Stimulated activated CD8-positive, alpha-beta memory T cell treated with anti-CD3 and anti-CD28 coated beads, Interleukin-7, amount 100 ng/mL, for 1 hour (primary cell): Measurements from ENCODE around the gene LRRC36.

ENCODE experiments used
- DNase-seq, 2 donors: peaks; one replicate each; pipeline ENCODE4 v3.0.0-alpha.2; 2020; ENCODE audit warnings: low read depth in 2 of 2

LRRC36 gene

GRCh38 chr16:67294938-67295361 lies 31.7 kb upstream of the LRRC36 start:
- DNase-seq = no peak

DNA sequence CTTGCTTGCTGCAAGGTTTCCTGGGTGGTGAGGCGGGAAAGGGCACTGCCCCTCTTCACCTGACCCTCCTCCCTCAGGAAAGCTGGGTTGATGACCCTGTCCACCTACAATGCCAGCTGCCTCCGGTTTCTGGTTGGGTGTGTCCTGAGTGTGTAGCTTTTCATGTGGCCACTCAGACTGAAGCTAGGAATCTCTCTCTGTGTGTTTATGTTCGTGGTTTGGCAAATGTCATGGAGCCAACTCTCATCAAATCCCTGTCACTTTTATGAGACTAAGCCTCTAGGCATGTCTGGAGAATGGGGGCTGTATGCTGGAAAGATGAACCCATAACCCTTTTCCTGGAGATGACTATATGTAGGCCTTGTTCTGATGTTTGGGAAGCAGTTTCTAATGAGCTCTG lies 30.2 kb upstream of the LRRC36 start:
- no peak for DNase-seq

DNA sequence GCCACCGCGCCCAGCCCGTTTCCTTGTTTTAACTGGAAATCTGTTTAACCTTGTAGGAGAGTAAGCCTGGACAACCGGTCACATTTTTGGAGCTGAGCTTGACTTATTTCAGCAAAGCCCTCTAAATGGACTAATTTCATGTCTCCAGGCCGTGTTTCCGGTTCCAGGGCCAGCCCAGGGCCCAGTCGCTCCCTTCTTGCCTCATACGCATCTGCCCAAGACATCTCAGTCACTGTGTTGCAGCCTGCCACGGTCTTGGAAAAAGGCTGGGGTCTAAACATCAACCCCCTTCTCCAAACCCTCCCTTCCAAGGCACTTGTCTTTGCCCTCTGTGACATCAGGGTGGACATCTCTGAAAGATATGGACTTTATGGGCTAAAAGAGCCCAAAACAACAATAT lies 28.3 kb upstream of the LRRC36 start:
- DNase-seq = no peak

DNA sequence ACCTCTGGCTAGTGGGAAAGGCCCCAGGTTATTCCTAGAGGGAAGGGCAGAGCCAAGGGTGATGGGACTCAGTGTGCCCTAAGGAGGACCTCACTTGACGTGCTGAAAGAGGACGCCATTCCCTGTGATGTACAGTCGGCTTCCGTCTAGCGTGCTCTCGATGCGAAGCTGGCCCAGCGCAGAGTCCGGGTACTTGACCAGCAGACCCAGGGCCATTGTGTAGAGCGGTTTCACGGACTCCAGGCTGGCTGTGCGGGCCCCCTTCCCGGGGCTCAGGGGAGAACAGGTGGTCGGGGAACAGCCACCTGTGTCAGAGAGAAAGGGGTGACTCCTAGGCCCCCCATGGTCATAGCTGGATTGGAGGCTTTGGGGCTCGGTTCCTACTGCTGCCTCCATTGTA lies 27.3 kb upstream of the LRRC36 start:
- DNase-seq = no peak

DNA sequence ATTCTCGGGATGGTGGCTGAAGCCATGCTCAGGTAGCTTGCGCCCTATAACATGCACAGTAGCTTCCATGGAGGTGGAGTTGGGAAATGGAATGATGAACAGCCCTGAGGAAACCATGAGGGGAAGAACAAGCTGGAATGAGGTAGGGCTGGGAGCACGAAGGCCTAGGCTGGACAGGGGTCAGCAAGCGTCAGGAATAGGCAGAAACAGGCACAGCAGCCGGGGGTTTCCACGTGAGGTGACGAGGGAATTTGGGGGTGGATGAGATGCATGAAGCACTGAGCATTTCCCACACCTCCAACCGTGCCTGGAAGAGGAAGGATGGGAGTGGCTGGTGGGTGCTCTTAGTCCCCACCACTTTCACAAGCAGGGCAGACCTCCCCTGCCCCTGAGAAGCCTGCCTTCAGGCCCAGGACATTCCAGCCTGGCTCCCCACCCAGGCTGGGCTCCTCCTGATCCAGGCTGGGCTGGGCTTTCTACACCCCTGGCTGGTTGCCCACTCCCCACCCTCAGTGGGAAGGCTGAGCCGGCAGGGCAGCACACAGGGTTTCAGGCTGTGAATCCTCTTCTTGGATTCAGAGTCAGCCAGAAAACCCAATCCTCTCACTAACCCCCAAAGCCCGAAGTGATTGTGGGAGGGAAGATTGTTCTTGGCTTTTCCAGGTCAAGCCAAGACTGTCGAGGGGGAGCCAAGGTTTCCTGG lies 25.4 kb upstream of the LRRC36 start:
- DNase-seq = no peak

- no peak for DNase-seq
Measured at GRCh38 chr16:67302076-67302475, 24.5 kb upstream of the LRRC36 start.

GRCh38 chr16:67302970-67303369 lies 23.6 kb upstream of the LRRC36 start:
- no peak for DNase-seq

GRCh38 chr16:67304020-67304419 lies 22.6 kb upstream of the LRRC36 start:
- no peak for DNase-seq

DNA sequence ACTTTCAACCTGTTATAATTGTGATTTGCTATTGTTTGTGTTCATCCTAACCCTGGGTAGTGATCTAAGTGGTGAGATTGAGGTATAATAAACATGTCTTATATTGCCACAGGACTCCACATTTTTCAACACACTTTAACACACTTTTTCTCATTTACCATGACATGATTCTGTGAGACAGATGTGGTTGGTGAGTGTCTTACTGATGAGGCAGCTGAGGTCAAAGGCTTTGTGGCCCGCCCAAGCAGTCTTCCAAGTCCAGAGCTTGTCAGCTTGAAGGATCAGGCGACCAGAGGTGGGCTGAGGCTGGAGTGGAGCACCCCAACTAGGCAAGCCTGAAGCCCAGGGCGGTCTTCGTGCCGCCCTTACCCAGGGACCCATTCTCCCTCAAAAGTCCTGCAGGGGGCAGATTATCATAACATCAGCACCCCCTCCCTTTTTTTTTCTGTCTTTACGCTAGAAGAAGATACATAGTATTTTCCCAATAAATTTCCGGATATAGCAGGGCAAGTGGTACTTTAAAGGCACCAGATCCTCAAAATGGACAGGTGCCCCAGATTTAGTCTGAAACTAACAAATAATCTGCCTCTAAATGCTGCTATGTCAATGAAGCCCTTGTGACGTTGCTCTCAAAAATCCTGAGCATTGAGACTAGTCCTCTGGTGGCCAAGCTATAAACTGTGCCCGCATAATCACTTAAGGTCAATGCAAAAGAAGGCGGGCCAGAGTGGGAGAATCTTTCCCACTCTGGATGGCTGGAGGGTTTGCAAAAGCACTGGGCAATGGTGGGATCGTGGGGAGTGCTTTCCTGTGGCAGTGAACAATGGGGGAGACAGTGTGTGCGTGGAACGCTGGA lies 21.2 kb upstream of the LRRC36 start:
- DNase-seq = no peak

DNA sequence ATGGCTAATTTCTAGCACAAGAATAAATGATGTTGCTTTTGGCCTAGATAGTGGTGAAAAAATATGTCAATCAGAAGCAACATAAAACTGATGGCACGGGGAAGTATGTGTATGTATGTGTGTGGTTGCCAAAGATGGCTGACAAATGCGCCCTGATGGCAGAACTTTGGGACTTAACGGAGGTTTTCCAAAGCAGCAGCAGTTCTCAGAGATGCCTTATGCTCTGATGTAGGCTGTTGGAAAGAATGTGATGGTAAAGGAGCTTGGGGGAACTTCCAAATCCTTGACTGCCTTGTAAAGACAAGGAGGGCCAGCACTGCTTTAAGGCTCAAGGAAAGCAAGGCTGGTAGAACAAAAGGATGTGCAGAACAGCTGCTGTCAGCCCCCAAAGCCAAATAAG lies 16.1 kb upstream of the LRRC36 start:
- no peak for DNase-seq

DNA sequence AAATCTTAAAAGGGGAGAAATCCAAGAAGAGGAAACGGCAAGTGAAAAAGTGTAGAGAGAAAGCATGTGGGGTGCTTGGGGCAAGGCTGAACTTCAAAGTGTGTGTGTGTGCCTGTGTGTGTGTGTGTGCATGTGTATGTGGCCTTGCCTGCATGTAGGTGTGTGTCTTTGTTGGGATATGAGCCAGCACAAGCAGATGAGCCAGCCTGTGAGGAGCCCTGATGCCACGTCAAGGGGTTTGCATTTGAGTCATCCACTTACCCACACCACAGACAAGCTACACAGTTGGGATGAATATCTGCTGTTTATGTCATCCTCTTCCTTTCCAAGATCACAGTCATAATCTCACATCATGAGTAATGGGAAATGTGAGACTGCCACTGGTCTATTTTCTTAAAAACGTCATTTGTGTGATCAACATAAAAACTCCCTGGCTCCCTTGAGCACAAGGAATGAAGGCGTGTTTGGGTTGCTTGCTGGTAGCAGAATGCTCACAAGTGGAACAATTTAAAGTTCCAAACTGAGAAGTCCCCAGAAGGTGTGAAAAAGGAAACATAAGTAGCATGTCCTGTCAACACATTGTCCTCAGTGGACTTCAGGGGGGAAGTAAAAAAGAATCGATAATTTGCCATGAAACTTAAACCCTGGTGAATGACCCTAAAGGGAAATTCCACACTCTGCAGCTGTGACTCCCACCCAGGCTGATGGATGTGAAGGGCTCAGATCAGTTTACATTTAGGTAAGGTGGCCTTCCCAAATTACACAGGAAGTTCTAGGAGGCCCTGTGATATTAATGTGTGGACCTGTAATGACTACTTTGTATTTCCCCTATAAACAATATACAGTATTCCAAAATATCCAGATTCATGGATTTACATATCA lies 14.8 kb upstream of the LRRC36 start:
- no peak for DNase-seq

DNA sequence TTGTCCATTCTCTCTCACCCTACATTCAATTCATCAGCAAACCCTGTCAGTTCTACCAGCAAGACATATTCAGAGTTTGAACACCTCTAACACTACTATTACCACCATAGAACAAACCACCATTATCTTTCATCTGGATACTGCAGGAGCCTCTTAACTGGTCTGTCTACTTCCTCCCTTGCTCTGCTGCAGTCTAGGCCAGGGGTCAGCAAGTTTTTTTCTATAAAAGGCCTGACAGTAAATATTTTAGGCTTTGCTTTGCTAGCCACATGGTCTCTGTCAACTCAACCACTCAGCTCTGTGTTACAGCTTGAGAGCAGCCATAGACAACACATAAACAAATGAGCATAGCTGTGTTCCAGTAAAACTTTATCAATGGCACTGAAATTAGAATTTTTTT lies 13.9 kb upstream of the LRRC36 start:
- DNase-seq = no peak

DNA sequence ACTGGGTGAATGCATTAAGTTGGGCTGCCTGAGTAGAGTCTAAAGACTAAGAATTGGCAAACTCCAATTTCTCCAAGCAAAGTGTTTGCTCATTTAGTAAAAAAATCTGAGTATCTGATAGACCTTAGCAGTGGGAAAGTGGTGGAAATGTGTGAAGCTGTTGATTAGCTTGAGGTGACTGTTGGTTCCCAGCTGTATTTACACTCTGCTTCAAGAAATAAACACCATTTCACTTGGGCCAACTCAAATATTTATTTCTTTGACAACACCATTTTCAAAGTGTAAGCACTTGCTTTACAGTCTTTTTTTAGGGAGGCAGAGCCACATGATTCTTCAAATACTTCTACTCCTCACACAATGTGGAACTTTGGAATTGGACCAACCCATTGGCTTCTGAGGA lies 8.8 kb upstream of the LRRC36 start:
- DNase-seq = no peak

DNA sequence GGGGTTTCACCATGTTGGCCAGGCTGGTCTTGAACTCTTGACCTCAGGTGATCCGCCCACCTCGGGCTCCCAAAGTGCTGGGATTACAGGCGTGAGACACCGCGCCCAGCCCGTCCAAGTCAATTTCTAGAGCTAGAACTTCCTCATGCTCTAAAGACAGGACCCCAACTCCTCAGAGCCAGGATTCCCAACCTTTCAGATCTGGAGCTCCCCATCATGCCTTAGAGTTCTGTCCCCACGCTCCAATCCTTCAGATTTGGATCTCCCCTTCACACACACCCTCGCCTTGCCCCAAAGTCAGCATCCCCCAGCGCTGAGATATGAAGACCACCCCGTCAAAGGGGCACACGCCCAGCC lies 522 bp upstream of the LRRC36 start:
- no peak for DNase-seq

DNA sequence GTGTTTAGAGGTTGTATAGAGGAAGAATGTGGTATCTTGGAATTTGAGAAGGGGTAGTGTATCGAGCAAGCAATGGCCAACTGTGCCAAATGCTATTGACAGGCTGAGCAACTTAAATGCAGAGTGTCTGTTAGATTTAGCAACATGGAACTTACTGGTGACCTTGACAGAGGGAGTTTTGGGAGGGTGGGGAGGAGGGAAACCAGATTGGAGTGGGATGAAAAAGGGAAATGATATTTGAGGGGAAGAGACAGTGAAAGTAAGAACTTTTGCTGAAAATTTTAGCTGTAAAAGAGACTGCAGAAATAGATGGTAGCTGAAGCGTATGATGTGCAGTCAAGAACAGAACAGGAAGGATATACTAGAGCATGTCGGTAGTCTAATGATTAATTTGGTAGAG lies 1.1 kb downstream of the LRRC36 start:
- no peak for DNase-seq

DNA sequence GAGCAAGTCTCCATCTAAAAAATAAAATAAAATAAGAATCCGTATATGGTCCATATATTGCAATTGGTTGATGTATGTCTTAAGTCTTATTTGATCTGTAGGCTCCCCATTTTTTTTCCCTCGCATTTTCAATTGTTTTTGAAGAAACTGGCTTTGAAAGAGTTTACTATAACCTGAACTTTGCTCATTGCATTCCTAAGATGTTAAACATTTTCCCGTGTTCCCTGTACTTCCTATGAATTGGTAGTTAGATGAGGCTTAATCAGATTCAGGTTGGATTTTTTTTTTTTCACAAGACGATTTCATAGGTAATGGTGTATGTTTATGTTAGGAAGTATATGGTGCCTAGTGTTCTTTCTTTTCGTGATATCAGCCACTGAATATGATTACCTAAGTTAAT lies 3.3 kb downstream of the LRRC36 start:
- no peak for DNase-seq

GRCh38 chr16:67333315-67333714 lies 6.7 kb downstream of the LRRC36 start:
- DNase-seq = no peak

DNA sequence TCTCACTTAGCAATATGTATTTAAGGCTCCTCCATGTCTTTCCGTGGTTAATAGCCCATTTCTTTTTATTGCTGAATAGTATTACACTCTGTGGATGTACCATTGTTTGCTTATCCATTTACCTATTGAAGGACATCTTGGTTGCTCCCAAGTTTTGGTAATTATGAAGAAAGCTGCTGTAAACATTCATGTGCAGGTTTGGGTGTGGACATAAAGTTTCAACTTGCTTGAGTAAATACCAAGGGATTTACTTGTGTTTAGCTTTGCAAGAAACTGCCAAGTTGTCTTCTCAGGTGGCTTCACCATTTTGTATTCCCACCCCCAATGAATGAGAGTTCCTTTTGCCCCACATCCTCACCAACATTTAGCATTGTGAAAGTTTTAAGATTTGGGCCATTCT lies 9.5 kb downstream of the LRRC36 start:
- DNase-seq = no peak

GRCh38 chr16:67336648-67337047 lies 10.0 kb downstream of the LRRC36 start:
- no peak for DNase-seq

DNA sequence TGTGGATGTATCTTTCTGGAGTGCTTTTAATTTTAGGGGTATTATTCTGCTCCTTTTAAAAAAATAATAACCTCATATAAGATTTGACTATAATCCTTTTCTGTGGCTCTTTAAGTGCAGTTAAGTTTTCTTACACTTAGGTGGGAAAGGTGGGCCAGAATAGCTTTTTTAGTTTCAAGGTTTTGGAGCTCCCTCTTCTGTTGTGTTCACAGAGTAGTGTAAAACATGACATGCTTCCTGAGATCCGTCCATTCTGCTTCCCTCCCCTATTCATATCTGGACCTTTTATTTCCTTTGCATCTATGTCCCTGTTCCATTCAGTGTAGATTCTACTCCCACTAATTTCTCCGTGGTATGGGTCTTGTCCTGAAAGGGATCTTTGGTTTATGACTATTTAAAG lies 12.8 kb downstream of the LRRC36 start:
- DNase-seq = no peak

DNA sequence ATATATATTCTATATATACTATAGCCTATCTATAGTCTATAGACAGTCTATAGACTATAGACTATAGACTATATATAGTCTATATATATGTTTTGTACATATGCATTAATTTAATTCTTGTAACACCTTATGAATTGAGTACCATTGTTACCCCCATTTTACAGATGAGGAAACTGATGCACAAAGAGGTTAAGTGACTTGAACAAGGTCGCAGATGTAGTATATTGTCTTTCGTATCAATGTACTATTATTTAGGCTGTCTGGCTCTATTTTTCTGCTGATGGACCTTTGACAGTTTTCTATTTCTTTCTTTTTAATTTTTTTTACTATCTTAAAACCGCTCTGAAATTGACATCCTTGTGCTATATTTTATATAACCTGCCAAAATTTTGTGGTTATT lies 14.6 kb downstream of the LRRC36 start:
- no peak for DNase-seq

- no peak for DNase-seq
Measured at GRCh38 chr16:67342616-67343015, 16.0 kb downstream of the LRRC36 start.

GRCh38 chr16:67345401-67345800 lies 18.8 kb downstream of the LRRC36 start:
- no peak for DNase-seq
